HG03196 (cell line): ENCODE data around the gene IL6R.
"Not testable (repeated sequence)": the region's sequence is repeated elsewhere in the genome, so short reads cannot be mapped to it uniquely, and the experiment has no call there.

ENCODE experiments used
- ATAC-seq: cut with Tn5 transposase; IDR thresholded peaks from one replicate; pipeline ENCODE4 v1.9.1; 2021; ENCODE audit not compliant: unreplicated experiment

The IL6R gene

GRCh38 chr1:154479764-154480421, 74.8 kb downstream of the IL6R start:
- no peak for ATAC-seq

GRCh38 chr1:154481053-154481452, 75.9 kb downstream of the IL6R start:
- no peak for ATAC-seq

- no peak for ATAC-seq
Observed at GRCh38 chr1:154483941-154484803, 79.0 kb downstream of the IL6R start.

GRCh38 chr1:154485106-154485505, 80.0 kb downstream of the IL6R start:
- no peak for ATAC-seq

GRCh38 chr1:154485910-154486496, 80.9 kb downstream of the IL6R start:
- no peak for ATAC-seq

- ATAC-seq, result not testable (repeated sequence)
Observed at GRCh38 chr1:154486756-154487155, 81.6 kb downstream of the IL6R start.

GRCh38 chr1:154488922-154489321, 83.8 kb downstream of the IL6R start:
- no peak for ATAC-seq

- no peak for ATAC-seq
Observed at GRCh38 chr1:154489695-154490274, 84.6 kb downstream of the IL6R start.

GRCh38 chr1:154490317-154490716, 85.2 kb downstream of the IL6R start:
- no peak for ATAC-seq

GRCh38 chr1:154492115-154492514, 87.0 kb downstream of the IL6R start:
- no peak for ATAC-seq

GRCh38 chr1:154493276-154493675, 88.1 kb downstream of the IL6R start:
- ATAC-seq, result no peak

GRCh38 chr1:154495496-154496273, 90.5 kb downstream of the IL6R start:
- ATAC-seq, result no peak

- ATAC-seq, result no peak
Observed at GRCh38 chr1:154496383-154496782, 91.2 kb downstream of the IL6R start.

GRCh38 chr1:154497026-154497806, 92.1 kb downstream of the IL6R start:
- no peak for ATAC-seq

- ATAC-seq, result no peak
Observed at GRCh38 chr1:154499446-154499845, 94.3 kb downstream of the IL6R start.

- no peak for ATAC-seq
Observed at GRCh38 chr1:154500533-154500932, 95.4 kb downstream of the IL6R start.

GRCh38 chr1:154501423-154502065, 96.4 kb downstream of the IL6R start:
- ATAC-seq, result no peak

- ATAC-seq, result no peak
Observed at GRCh38 chr1:154502066-154502743, 97.1 kb downstream of the IL6R start, which contains the start of the genes SHE and TDRD10. Gene SHE, minus strand, starts transcription at chr1:154502412. Its CDS starts 386 bp downstream, at chr1:154502026. Gene TDRD10, plus strand, starts transcription at chr1:154502219. Its CDS starts 4,685 bp downstream, at chr1:154506904.

- no peak for ATAC-seq
Observed at GRCh38 chr1:154502744-154503115, 97.6 kb downstream of the IL6R start.
